NCI-H345 treated with DMSO at 0.1 percent for 48 hours (cell line): ENCODE results near the gene NCKAP1.
"Not testable (repeated sequence)": the region's sequence is repeated elsewhere in the genome, so short reads cannot be mapped to it uniquely, and the experiment has no call there.

Source experiments
- DNase-seq: peaks from one replicate; lab custom pipeline; 2025; ENCODE audit not compliant: unreplicated experiment; lab: John Stamatoyannopoulos, UW

NCKAP1 gene

DNA sequence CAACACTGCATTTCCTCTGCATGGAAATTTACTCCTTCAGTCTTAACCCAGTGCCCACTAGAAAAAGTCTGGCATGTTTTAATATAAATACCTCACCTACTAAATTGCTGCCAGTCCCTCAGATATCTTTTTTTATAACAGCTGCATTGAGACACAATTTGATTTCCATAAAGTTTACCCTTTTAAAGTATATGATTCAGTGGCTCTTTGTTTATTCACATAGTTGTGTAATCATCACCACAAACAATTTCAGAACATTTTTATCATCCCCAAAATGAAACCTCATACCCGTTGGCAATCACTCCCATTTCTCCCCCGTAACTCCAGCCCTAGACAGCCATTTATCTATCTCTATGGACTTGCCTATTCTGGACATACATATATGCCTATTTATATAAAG lies 154.8 kb downstream of the NCKAP1 start:
- no peak for DNase-seq

DNA sequence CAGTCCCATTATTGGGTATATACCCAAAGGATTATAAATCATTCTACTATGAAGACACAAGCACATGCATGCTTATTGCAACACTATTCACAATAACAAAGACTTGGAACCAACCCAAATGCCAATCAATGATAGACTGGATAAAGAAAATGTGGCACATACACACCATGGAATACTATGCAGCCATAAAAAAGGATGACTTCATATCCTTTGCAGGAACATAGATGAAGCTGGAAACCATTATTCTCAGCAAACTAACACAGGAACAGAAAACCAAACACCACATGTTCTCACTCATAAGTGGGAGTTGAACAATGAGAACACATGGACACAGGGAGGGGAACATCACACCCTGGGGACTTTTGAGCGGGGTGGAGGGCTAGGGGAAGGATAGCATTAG lies 158.2 kb downstream of the NCKAP1 start:
- not testable (repeated sequence) for DNase-seq

DNA sequence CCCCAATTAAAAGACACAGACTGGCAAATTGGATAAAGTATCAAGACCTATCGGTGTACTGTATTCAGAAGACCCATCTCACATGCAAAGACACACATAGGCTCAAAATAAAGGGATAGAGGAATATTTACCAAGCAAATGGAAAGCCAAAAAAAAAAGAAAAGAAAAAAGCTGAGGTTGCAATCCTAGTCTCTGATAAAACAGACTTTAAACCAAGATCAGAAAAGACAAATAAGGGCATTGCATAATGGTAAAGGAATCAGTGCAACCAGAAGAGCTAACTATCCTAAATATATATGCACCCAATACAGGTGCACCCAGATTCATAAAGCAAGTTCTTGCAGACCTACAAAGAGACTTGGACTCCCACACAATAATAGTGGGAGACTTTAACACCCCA lies 161.6 kb downstream of the NCKAP1 start:
- DNase-seq, result not testable (repeated sequence)

DNA sequence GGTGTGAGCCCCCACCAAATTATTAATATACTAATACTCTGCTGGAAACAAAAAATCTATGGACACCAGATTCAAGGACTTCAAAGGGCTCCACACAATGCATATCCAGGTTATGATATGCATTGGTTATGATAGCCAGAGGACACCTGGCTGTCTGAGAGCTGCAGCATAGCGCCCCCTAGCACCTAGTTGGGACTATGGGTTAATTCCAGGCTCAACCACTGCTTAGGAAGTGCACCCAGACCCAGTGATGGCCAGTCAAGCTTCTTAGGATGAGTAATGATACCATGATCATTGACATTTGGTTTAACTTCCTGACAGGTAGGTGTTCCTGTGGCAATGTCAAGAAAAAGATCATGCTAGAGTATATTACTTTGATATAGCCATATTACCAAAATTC lies 168.0 kb downstream of the NCKAP1 start:
- DNase-seq, result no peak

DNA sequence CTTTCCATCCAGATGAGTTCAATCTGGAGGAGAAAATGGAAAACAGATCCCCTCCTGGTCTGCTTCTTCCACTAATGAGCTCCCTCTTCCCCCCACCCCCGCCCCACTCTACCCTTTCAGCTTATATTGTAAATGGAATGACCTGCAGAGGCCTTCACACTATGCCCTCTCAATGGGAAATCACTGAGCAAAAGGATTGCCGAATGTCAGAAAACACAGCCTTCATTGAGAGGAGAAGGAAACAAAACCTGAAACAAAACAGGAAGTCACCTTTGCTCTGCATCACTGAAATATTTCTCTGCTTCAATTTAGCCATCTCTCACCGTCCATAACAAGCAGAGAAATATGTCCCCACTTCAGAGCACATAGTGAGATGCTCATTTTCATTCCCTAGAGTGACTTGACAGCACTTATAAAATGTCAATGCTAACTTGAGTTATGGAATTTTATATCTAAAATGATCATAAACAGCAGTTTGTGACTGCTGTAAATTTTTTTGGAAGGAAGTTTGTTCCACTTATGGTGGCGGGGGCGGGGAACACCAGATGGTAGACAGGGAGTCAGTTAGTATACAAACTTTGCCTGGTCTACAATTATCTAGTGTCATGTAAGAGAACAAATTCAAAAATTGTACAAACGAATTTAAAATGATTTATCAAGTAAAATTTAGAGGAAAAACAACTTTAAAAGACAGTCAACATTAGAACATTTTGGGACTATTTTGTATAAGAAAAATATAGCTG lies 170.0 kb downstream of the NCKAP1 start:
- DNase-seq, result no peak

DNA sequence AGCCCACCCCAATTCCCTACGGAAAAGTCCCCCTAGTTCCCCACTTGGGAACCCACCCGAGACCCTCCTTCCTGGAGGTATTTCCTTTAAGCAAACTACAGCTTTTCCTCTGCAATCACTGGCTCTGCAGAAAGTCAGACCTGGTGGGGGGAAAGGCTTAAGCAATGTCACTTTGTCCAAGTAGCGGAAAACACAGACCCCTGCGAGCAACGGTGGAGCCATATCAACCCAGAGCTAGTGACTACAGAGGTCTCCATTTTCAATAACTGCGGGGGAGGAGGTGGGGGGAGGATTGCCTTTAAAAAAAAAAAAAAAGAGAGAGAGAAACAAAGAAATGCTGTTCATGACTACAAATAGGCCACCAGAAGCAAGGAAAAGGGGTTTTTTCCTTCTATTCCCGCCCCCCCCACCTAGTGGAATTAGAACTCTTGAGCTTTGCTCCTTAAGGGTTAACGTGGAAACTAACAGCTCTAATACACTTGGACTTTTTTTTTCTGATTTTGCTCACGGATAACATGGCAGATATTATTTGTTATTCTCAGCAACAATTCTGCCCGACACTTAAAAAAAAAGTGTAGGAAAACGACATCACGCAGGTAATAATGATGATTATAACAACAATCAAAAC lies 170.7 kb downstream of the NCKAP1 start:
- DNase-seq, result no peak

DNA sequence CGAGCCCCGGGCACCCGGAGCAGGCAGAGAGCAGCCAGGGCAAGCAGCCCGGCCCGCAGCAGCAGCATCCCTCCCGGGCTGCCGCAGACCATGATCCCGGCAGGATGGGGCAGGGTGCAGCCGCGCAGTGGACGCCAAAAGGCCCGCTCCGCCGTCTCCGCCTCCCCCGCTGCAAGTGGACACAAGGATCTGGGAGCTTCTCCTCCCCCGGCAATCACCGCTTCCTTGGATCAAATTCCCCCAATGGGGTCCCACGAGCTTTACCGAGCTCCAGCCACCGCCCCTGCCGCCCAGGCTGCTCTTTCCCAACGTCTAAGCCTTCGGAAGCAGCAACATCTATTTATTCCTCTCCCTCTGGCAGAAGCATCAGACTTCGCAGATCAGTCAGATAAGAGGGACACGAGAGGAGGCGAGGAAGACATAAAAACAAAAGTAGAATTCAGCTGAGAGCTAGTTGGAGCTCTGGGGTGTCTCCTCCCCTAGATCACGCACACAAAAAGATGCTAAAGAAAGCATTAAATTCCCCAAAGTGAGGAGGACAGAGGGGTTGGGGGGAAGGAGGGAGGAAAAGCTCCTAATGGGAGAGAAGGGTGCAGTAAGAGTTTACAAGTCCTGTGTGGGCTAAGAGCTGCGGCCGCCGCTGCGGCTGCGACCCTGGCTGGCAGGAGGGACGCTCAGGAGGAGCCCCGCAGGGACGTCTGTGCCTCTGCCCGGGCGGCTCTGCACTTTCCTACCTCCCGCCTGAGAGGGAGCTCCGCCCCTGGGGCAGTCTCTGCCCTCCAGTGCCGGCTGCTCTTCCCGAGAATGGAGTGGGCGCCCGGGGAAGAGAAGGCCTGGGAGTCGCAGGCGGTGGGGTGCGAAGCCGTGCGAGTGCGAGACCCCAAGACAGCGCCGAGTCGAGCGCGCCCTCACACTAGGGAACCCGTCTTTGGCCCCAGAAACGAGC lies 171.5 kb downstream of the NCKAP1 start, which contains the start of gene FRZB:
Gene FRZB, minus strand, starts transcription at position 177 of the 946 bp plus-strand sequence. Its CDS starts 85 bp downstream, at position 92.
- peak; percentile 24 for DNase-seq

DNA sequence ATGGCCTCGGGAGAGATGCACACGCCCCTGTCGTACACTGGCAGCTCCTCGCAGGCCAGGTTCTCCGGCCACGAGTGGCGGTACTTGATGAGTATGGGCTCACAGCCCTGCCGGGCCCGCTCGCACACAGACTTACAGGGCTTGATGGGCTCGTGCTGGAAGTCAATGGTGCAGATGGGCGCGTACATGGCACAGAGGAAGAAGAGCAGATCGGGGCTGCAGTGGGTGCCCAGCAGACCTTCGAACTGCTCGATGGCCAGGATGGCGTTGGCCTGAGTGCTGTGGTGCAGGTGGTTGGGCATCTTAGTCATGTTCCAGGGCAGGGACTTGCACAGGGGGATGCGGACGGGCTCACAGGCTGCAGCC lies 172.2 kb downstream of the NCKAP1 start:
- DNase-seq, result no peak

DNA sequence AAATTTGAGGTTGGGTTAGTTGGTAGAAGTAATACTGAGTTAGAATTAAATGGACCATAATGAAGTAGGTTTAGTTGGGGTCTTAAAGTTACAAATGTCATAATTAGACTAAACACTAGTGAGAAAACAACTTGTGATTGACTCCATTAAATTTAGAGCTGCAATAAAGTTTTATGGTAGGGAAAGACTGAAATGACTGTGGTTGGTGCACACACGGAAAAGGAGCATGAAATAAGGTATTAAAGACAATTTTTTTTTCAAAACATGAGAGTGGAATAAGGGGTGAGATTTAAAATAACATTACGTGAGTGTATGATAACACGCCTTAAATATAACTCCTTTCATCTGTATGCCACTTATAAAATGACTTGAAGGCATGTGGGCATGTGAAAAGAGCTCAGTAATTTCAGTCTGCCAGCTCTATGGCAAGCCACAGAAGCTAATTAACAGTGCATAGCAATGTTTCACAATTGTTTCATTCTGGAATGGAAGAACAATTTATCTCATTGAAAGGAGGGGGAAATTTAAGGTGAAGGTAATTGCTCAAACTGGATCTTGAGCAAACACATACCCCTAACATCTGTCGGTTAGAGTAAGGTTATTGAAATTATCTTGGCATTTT lies 173.2 kb downstream of the NCKAP1 start:
- no peak for DNase-seq

DNA sequence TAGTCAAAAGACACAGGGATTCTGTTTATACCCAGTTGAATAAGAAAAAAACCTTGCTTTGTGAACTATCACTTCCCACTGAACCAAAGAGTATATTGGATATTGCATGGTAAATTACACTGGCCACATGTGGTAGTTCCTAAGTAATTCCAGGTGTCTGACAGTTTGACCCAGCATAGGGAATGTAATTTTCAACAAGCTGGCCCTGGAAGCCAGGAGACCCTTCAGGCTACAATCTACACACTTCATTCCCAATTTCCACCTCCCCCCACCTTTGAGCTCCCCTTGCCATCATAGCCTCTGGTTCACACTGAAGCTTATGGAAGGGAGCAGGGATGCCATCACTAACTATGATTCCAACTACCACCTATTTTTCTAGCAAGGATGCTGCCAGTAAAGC lies 174.6 kb downstream of the NCKAP1 start:
- DNase-seq, result no peak

DNA sequence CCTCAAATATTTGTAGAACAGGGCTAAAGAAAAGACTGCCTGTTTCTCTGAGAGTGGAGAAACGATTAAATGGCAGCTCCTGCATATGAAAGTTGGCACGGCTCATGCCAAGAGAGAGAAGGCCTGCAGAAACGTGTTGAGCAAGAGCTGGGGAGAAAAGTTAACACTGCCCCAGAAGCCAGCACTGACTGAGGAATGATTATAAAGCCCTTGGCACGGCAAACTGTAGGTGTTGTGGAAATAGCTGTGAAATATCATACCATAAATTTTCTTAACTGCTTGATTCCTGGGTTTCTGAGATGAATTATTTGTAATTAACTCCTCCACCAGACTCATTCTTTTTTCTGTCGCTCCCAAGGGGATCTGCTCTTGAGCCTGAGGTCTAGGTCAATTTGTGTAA lies 176.2 kb downstream of the NCKAP1 start:
- no peak for DNase-seq

DNA sequence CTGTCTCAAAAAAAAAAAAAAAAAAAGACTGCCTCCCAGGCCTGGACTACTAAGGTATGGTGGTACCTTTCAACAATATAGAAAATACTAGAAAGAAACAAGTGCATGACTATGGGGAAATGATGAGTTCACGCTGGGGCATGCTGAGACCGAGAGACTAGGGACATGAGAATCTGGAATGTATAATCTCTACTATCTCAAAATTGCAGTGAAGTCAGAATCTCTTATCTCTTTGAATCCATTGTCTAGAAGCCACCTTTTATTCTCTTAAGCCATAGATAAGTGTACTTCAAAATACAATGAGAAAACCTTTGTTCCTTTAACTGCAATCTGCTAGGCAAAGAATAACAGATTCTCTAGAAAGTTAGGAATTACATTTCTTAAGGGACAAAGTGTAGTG lies 177.4 kb downstream of the NCKAP1 start:
- no peak for DNase-seq
